Measurements from ENCODE around the gene UXT.

UXT gene

DNA sequence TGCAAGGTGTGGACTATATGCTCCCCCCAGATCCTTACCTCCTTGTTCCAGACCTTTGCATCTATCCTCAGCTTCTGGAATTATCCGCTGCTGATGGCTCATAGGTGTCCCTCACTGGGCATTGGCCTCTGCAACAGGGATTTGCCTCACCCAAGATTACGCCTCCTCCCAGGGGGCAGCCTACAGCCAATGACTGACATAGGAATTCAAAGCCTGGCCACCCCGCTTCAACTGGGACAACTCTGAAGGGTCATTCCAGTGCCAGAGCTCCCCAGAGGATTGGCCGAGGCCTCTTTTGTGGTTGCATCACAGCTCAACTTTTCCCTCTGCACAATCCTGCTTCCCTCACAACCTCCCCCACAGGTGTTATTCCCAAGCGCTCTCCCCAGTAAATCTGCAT lies 44.4 kb downstream of the UXT start:
- CTCF ChIA-PET = no interaction called here
- Histone ChIP-seq H3K4me3 (ENCODE audit: low read depth, low read length) (no peak overlapping the region), H3K36me3 (ENCODE audit: control insufficient read depth in 2 of 2, insufficient read depth in 1 of 2, low read length in 2 of 2) (no peaks in the 10 kb centered on the region), H3K27ac (ENCODE audit: extremely low read depth, low read depth, low read length) (no peak overlapping the region), H3K9me3 (ENCODE audit: control insufficient read depth, insufficient read depth, low read depth, low read length) (no peaks in the 10 kb centered on the region), H3K4me1 (ENCODE audit: control insufficient read depth, insufficient read depth, low read length) (no peaks in the 10 kb centered on the region)
- no peak for TF ChIP-seq YY2 (tag by site-specific recombination; IDR thresholded peaks at IDR 0.05)
- TF ChIP-seq ZFP69B (tag by site-specific recombination; IDR thresholded peaks at IDR 0.05) = no peak
- TF ChIP-seq, protein P1, sequence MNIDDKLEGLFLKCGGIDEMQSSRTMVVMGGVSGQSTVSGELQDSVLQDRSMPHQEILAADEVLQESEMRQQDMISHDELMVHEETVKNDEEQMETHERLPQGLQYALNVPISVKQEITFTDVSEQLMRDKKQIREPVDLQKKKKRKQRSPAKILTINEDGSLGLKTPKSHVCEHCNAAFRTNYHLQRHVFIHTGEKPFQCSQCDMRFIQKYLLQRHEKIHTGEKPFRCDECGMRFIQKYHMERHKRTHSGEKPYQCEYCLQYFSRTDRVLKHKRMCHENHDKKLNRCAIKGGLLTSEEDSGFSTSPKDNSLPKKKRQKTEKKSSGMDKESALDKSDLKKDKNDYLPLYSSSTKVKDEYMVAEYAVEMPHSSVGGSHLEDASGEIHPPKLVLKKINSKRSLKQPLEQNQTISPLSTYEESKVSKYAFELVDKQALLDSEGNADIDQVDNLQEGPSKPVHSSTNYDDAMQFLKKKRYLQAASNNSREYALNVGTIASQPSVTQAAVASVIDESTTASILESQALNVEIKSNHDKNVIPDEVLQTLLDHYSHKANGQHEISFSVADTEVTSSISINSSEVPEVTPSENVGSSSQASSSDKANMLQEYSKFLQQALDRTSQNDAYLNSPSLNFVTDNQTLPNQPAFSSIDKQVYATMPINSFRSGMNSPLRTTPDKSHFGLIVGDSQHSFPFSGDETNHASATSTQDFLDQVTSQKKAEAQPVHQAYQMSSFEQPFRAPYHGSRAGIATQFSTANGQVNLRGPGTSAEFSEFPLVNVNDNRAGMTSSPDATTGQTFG (tag by site-specific recombination; IDR thresholded peaks at IDR 0.05; ENCODE audit: borderline replicate concordance) = no peak
- TF ChIP-seq ZNF274 (IDR thresholded peaks at IDR 0.05; ENCODE audit: low read length) = no peak
- no peak for TF ChIP-seq ZNF274 (tag by site-specific recombination; IDR thresholded peaks at IDR 0.05; ENCODE audit: borderline replicate concordance)
- TF ChIP-seq ZNF549 (tag by site-specific recombination; IDR thresholded peaks at IDR 0.05) = no peak
- no peak for TF ChIP-seq ZNF341 (tag by site-specific recombination; IDR thresholded peaks at IDR 0.05; ENCODE audit: low read depth)
- TF ChIP-seq, protein P2, sequence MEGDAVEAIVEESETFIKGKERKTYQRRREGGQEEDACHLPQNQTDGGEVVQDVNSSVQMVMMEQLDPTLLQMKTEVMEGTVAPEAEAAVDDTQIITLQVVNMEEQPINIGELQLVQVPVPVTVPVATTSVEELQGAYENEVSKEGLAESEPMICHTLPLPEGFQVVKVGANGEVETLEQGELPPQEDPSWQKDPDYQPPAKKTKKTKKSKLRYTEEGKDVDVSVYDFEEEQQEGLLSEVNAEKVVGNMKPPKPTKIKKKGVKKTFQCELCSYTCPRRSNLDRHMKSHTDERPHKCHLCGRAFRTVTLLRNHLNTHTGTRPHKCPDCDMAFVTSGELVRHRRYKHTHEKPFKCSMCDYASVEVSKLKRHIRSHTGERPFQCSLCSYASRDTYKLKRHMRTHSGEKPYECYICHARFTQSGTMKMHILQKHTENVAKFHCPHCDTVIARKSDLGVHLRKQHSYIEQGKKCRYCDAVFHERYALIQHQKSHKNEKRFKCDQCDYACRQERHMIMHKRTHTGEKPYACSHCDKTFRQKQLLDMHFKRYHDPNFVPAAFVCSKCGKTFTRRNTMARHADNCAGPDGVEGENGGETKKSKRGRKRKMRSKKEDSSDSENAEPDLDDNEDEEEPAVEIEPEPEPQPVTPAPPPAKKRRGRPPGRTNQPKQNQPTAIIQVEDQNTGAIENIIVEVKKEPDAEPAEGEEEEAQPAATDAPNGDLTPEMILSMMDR (tag by site-specific recombination; IDR thresholded peaks at IDR 0.05) = no peak
- TF ChIP-seq KLF10 (tag by site-specific recombination; IDR thresholded peaks at IDR 0.05) = no peak
- TF ChIP-seq, protein P3, sequence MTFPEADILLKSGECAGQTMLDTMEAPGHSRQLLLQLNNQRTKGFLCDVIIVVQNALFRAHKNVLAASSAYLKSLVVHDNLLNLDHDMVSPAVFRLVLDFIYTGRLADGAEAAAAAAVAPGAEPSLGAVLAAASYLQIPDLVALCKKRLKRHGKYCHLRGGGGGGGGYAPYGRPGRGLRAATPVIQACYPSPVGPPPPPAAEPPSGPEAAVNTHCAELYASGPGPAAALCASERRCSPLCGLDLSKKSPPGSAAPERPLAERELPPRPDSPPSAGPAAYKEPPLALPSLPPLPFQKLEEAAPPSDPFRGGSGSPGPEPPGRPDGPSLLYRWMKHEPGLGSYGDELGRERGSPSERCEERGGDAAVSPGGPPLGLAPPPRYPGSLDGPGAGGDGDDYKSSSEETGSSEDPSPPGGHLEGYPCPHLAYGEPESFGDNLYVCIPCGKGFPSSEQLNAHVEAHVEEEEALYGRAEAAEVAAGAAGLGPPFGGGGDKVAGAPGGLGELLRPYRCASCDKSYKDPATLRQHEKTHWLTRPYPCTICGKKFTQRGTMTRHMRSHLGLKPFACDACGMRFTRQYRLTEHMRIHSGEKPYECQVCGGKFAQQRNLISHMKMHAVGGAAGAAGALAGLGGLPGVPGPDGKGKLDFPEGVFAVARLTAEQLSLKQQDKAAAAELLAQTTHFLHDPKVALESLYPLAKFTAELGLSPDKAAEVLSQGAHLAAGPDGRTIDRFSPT (tag by site-specific recombination; IDR thresholded peaks at IDR 0.05) = no peak
- TF ChIP-seq, protein P4, sequence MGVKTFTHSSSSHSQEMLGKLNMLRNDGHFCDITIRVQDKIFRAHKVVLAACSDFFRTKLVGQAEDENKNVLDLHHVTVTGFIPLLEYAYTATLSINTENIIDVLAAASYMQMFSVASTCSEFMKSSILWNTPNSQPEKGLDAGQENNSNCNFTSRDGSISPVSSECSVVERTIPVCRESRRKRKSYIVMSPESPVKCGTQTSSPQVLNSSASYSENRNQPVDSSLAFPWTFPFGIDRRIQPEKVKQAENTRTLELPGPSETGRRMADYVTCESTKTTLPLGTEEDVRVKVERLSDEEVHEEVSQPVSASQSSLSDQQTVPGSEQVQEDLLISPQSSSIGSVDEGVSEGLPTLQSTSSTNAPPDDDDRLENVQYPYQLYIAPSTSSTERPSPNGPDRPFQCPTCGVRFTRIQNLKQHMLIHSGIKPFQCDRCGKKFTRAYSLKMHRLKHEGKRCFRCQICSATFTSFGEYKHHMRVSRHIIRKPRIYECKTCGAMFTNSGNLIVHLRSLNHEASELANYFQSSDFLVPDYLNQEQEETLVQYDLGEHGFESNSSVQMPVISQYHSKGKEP (tag by site-specific recombination; IDR thresholded peaks at IDR 0.05) = no peak
- TF ChIP-seq, protein P5, sequence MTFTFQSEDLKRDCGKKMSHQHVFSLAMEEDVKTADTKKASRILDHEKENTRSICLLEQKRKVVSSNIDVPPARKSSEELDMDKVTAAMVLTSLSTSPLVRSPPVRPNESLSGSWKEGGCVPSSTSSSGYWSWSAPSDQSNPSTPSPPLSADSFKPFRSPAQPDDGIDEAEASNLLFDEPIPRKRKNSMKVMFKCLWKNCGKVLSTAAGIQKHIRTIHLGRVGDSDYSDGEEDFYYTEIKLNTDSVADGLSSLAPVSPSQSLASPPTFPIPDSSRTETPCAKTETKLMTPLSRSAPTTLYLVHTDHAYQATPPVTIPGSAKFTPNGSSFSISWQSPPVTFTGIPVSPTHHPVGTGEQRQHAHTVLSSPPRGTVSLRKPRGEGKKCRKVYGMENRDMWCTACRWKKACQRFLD (tag by site-specific recombination; IDR thresholded peaks at IDR 0.05) = no peak
- TF ChIP-seq, protein P6, sequence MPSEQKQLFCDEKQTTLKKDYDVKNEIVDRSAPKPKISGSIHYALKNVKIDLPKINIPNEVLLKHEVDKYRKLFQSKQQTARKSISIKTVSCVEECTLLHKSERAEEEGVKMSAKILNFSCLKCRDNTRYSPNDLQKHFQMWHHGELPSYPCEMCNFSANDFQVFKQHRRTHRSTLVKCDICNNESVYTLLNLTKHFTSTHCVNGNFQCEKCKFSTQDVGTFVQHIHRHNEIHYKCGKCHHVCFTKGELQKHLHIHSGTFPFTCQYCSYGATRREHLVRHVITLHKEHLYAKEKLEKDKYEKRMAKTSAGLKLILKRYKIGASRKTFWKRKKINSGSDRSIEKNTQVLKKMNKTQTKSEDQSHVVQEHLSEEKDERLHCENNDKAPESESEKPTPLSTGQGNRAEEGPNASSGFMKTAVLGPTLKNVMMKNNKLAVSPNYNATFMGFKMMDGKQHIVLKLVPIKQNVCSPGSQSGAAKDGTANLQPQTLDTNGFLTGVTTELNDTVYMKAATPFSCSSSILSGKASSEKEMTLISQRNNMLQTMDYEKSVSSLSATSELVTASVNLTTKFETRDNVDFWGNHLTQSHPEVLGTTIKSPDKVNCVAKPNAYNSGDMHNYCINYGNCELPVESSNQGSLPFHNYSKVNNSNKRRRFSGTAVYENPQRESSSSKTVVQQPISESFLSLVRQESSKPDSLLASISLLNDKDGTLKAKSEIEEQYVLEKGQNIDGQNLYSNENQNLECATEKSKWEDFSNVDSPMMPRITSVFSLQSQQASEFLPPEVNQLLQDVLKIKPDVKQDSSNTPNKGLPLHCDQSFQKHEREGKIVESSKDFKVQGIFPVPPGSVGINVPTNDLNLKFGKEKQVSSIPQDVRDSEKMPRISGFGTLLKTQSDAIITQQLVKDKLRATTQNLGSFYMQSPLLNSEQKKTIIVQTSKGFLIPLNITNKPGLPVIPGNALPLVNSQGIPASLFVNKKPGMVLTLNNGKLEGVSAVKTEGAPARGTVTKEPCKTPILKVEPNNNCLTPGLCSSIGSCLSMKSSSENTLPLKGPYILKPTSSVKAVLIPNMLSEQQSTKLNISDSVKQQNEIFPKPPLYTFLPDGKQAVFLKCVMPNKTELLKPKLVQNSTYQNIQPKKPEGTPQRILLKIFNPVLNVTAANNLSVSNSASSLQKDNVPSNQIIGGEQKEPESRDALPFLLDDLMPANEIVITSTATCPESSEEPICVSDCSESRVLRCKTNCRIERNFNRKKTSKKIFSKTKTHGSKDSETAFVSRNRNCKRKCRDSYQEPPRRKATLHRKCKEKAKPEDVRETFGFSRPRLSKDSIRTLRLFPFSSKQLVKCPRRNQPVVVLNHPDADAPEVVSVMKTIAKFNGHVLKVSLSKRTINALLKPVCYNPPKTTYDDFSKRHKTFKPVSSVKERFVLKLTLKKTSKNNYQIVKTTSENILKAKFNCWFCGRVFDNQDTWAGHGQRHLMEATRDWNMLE (tag by site-specific recombination; conservative IDR thresholded peaks at IDR 0.05; ENCODE audit: low read depth) = no peak
- TF ChIP-seq ZNF266 (tag by site-specific recombination; IDR thresholded peaks at IDR 0.05; ENCODE audit: low read depth) = no peak
- POLR2A ChIA-PET = no interaction called here
